K562 (cell line): ENCODE results near the gene ERRFI1. TPM values are rescaled to one million over a fixed set of nuclear protein-coding genes. Genes with fewer than 3 reads are reported as not detected.
A peak's percentile ranks its signal among the peaks of the same experiment; 100 is the strongest.

Experiments used
- ATAC-seq: fragments of 200-7000 bp; cut with Tn5 transposase; 3 replicates; pipeline ENCODE4 v1.9.1; 2020; ENCODE audit warnings: moderate library complexity
- BruUV-seq: library from RNA; stranded (reverse); fragments of 400-500 nt; replicated peaks from 2 replicates; lab custom pipeline; 2021; lab: Mats Ljungman, UMichigan
- CTCF ChIA-PET: fragments of 300-600 bp; formaldehyde crosslinking; extraction: SDS; loops from one replicate; lab custom pipeline; 2021; ENCODE audit warnings: low intra/inter-chr PET ratio; lab: Yijun Ruan, JAX
- POLR2A ChIA-PET: fragments of 300-600, 350-650 bp; sonication (Branson Sonifier 250); formaldehyde crosslinking; extraction: SDS; loops from one replicate; lab custom pipeline; 2021; ENCODE audit warnings: antibody characterized with exemption, inconsistent platforms; lab: Yijun Ruan, JAX
- DNase-seq, 4 experiments: peaks; one replicate each; pipeline versions ENCODE4 v3.0.0 to v3.0.0-alpha.2; 2011 to 2018; ENCODE audit warnings: low spot score in 3 of 4, mixed read lengths in 3 of 4; ENCODE audit errors: extremely low read depth in 1 of 4
- FAIRE-seq: peaks from 2 replicates; lab custom pipeline; 2011; peaks lifted over from hg19 to GRCh38; lab: Jason Lieb, UNC
- H2AFZ ChIP-seq: 2 replicates; pipeline ENCODE4 v1.6.0; 2011; ENCODE audit warnings: low read depth, low read length, control low read depth, inconsistent platforms
- H3K27ac ChIP-seq: fragments of 200-600 bp; 3 replicates; pipeline ENCODE4 v1.8.0; 2011; ENCODE audit warnings: low read depth, mild to moderate bottlenecking, control low read depth, inconsistent platforms, low read length, moderate library complexity, mixed read lengths; ENCODE audit errors: extremely low read depth
- H3K27me3 ChIP-seq, 2 experiments: fragments of 300-600 bp in 1 of 2; 2 replicates in 1 of 2; 3 replicates in 1 of 2; pipeline versions ENCODE4 v1.6.0 to v1.8.0; 2011; ENCODE audit warnings: inconsistent platforms in 2 of 2, low read length in 2 of 2, mild to moderate bottlenecking in 1 of 2, mixed read lengths in 1 of 2, moderate library complexity in 1 of 2; ENCODE audit not compliant: control insufficient read depth in 2 of 2, insufficient read depth in 2 of 2
- H3K36me3 ChIP-seq: fragments of 300-600 bp; 3 replicates; pipeline ENCODE4 v1.8.0; 2011; ENCODE audit warnings: mild to moderate bottlenecking, low read length, inconsistent platforms; ENCODE audit not compliant: control insufficient read depth, insufficient read depth
- H3K4me1 ChIP-seq, 2 experiments: fragments of 200-600 bp in 1 of 2; replicated peaks in 1 of 2; 2 replicates in 1 of 2; 3 replicates in 1 of 2; pipeline versions ENCODE4 v1.5.1 to v1.8.0; 2011; ENCODE audit warnings: inconsistent platforms in 2 of 2, low read length in 2 of 2, mild to moderate bottlenecking in 1 of 2, mixed read lengths in 1 of 2, moderate library complexity in 1 of 2; ENCODE audit not compliant: control insufficient read depth in 2 of 2, insufficient read depth in 2 of 2
- H3K4me2 ChIP-seq: 2 replicates; pipeline ENCODE4 v1.6.1; 2011; ENCODE audit warnings: low read length, control low read depth, inconsistent platforms, mixed read lengths; ENCODE audit not compliant: insufficient read depth
- H3K4me3 ChIP-seq: fragments of 200-600 bp; sonication (generic), shearing (Covaris generic); 2 replicates; pipeline ENCODE4 v1.5.1; 2016; ENCODE audit warnings: control low read depth, inconsistent platforms
- H3K79me2 ChIP-seq: fragments of 200-600 bp; 3 replicates; pipeline ENCODE4 v1.8.0; 2011; ENCODE audit warnings: low read length, inconsistent platforms; ENCODE audit not compliant: control insufficient read depth, insufficient read depth
- H3K9ac ChIP-seq, 2 experiments: 2 replicates each; pipeline versions ENCODE4 v1.6.0 to v1.6.1; 2011; ENCODE audit warnings: low read depth in 2 of 2, low read length in 2 of 2, control low read depth in 1 of 2, inconsistent platforms in 1 of 2, mild to moderate bottlenecking in 1 of 2, mixed read lengths in 1 of 2; ENCODE audit not compliant: insufficient read depth in 1 of 2
- H3K9me1 ChIP-seq: one replicate; pipeline ENCODE4 v1.6.0; 2011; ENCODE audit warnings: inconsistent platforms, mild to moderate bottlenecking, low read length, moderate library complexity; ENCODE audit not compliant: control insufficient read depth, insufficient read depth
- H3K9me3 ChIP-seq: replicated peaks from 2 replicates; pipeline ENCODE4 v1.5.1; 2011; ENCODE audit warnings: low read depth, low read length, inconsistent platforms; ENCODE audit not compliant: control insufficient read depth, insufficient read depth
- H4K20me1 ChIP-seq: replicated peaks from 2 replicates; pipeline ENCODE4 v1.6.1; 2011; ENCODE audit warnings: low read length, inconsistent platforms, mixed read lengths; ENCODE audit not compliant: control insufficient read depth, insufficient read depth
- ATF3 ChIP-seq, 2 experiments: fragments of 450-650 bp in 1 of 2; sonication (generic) in 1 of 2; formaldehyde crosslinking in 1 of 2; IDR thresholded peaks in 1 of 2; conservative IDR thresholded peaks in 1 of 2; 2 replicates each; pipeline versions ENCODE4 v1.6.1 to v1.8.1; 2016 to 2023; ENCODE audit warnings: mild to moderate bottlenecking in 2 of 2, moderate library complexity in 2 of 2, inconsistent platforms in 1 of 2, missing genetic modification reagents in 1 of 2
- NFIC ChIP-seq: fragments of 450-650 bp; IDR thresholded peaks from 2 replicates; pipeline ENCODE4 v1.6.1; 2017; ENCODE audit warnings: mild to moderate bottlenecking, inconsistent platforms
- ZNF146 ChIP-seq: IDR thresholded peaks from one replicate; pipeline ENCODE4 v1.6.1; 2018; ENCODE audit warnings: missing compliant biosample characterization; ENCODE audit not compliant: unreplicated experiment
- WGBS: fragments of 100-300 bp; shearing (Covaris generic); methylation state at CpG from one replicate; pipeline ENCODE4 v1.1.6; 2016; ENCODE audit warnings: low coverage, mixed read lengths; ENCODE audit not compliant: insufficient coverage; ENCODE audit errors: missing lambda C conversion rate; 5-methylcytosine and 5-hydroxymethylcytosine counted together
- in situ Hi-C: fragments of 300-500 bp; cut with MboI; formaldehyde crosslinking; loops from 4 replicates; pipeline ENCODE4 v1.15.0; 2018; ENCODE audit warnings: inconsistent platforms, mixed read lengths
- intact Hi-C: fragments of 100-400 bp; cut with micrococcal nuclease; formaldehyde crosslinking; loops from 2 replicates; pipeline ENCODE4 v1.14.2; 2022
- polyA plus RNA-seq, 8 experiments: library from polyadenylated mRNA; depleted of rRNA in 4 of 8; stranded (reverse) in 5 of 8; unstranded in 3 of 8; fragments of >200 nt; fragmentation: Nextera tagmentation in 2 of 8; fragmentation: Illumina TruSeq in 1 of 8; extraction: Ambion mirVana in 2 of 8; extraction: Trizol in 1 of 8; gene quantifications; 2 replicates each; pipeline versions ENCODE4 v1.2.1 to v1.2.3, GENCODE V29; 2011 to 2014; ENCODE audit warnings: inconsistent platforms in 1 of 8, missing spikeins in 1 of 8
- total RNA-seq, 7 experiments: library from RNA; depleted of rRNA in 6 of 7; stranded (reverse); fragments of >200 nt in 6 of 7; fragmentation: Illumina TruSeq in 2 of 7; extraction: Trizol in 2 of 7; gene quantifications; 2 replicates each; pipeline versions ENCODE4 v1.2.1 to v1.2.3, GENCODE V29; 2011 to 2021; ENCODE audit warnings: low replicate concordance in 1 of 7

ERRFI1 gene
- total and polyA plus RNA-seq, 9 of the 15 experiments (the other 6 are each of a cell fraction or from before 2014, with no cell fraction given) = 0.67 to 4.4 (median 1.1) TPM

- peak; percentile 23; the same call in 1 of the 2 replicates for TF ChIP-seq ATF3 (IDR thresholded peaks at IDR 0.05)
- no peak for TF ChIP-seq ATF3 (CRISPR knock-in tag; conservative IDR thresholded peaks at IDR 0.05)
These were observed 58.5 kb downstream of the ERRFI1 start (continued) for GRCh38 chr1:7967651-7968050.

GRCh38 chr1:7967196-7967595 lies 58.9 kb downstream of the ERRFI1 start:
- intact Hi-C loops = no loop called here
- POLR2A ChIA-PET = interaction anchor here (0.7 kb wide), 1 partner anchor 228 kb away, joined by 3 read pairs; no protein-coding TSS in a partner anchor
- H3K79me2 ChIP-seq = peaks cover 63% of the 10 kb centered on the region

More at GRCh38 chr1:7967196-7967595, 58.9 kb downstream of the ERRFI1 start:
- ATAC-seq (no peak), DNase-seq (no peak), FAIRE-seq (no peak)
- TF ChIP-seq ZNF146 (CRISPR knock-in tag) (no peak), NFIC (peak; percentile 60)
- Histone ChIP-seq H3K4me2 (no peak overlapping the region), H3K9me1 (no peaks in the 10 kb centered on the region), H3K27ac (no peak overlapping the region), H3K9ac (no peak overlapping the region), H3K27me3 (no peaks in the 10 kb centered on the region), H3K9me3 (no peaks in the 10 kb centered on the region), H3K4me1 (peaks cover 5 to 8% of the 10 kb centered on the region in 2 experiments; a peak in 1 of 5 replicates), H3K36me3 (peaks cover 93% of the 10 kb centered on the region), H2AFZ (no peak overlapping the region), H4K20me1 (no peaks in the 10 kb centered on the region), H3K4me3 (no peak overlapping the region)
- no TSS peak for BruUV-seq
- in situ Hi-C loops = no loop called here
- WGBS = 63% methylated on average over 1 of the region's 1 CpG
- CTCF ChIA-PET = no interaction called here
